Ramos (cell line): ENCODE data around the gene CHAF1A.

Experiments
- in situ Hi-C: fragments of 300-500 bp; cut with MboI; formaldehyde crosslinking; loops from one replicate; pipeline ENCODE4 v1.14.3; 2022; ENCODE audit warnings: low sequenced_read_pairs; ENCODE audit not compliant: unreplicated experiment

CHAF1A gene

DNA sequence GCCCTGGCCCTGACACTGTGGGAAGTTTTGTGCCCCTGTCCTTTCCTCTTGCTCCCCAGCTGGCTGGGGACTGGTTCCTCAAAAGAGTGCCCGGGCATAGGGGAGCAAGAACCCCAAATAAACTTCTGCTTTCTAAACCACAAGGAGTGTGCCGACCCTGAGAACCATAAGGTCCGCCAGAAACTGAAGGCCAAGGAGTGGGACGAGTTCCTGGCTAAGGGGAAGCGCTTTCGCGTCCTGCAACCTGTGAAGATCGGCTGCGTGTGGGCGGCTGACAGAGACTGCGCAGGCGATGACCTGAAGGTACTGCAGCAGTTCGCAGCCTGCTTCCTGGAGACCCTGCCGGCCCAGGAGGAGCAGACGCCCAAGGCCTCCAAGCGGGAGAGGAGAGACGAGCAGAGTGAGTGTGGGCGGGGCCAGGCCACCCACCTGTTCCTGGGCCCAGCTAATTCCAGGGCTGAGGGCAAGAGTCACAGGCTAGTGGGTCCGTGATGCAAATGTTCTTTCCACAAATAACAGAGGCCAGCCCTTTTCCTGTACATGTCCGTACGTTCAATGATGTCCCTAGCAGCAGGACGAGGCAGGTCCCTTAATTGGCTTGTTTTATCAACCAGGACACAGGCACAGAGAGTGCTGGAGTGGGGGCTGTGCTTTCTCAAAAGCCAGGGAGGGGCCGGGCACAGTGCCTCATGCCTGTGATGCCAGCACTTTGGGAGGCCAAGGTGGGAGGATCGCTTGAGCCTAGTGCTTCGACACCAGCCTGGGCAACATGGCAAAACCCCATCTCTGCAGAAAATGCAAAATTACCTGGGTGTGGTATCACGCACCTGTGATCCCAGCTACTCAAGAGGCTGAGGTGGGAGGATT, 29.6 kb downstream of the CHAF1A start:
- in situ Hi-C loops, result no loop called here

- in situ Hi-C loops, result no loop called here
These were observed 30.6 kb downstream of the CHAF1A start for GRCh38 chr19:4432918-4433506.

DNA sequence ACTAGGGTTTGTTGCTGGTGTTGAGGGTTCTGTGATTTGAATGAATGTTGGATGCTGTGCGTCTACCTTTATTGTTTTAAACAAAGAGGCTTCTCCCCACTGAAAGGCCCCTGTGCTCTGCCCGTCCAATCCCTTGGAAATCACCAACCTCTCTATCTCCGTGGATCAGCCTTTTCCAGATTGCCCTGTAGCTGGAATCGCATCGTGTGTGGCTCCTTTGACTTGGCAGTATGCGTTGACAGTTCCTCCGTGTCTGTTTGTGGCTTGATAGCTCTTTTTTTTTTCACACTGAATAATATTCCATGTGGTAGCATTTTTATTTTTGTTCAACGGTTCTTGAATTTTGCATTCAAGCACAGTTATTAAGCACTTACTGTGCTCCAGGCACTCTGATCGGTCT, 32.0 kb downstream of the CHAF1A start:
- in situ Hi-C loops, result no loop called here

DNA sequence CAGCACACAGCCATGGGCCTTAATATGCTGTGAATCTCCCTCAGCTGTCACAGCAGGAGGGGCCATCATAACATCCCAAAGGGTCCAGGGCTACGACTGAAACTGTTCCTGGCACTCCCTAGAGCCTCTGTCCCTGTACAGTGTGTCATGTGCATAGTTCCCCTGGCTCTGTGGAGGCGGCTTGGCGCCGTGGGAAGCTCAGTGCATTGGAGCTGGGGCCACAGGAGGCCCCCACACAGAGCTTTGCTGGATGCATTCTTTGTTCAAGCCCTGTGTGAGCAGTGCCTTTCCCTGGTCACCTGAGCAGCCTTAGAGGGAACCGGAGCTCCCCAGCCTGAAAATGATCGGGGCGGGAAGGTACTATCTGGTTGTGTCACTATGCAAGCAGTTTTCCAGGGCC, 33.8 kb downstream of the CHAF1A start:
- in situ Hi-C loops, result no loop called here

DNA sequence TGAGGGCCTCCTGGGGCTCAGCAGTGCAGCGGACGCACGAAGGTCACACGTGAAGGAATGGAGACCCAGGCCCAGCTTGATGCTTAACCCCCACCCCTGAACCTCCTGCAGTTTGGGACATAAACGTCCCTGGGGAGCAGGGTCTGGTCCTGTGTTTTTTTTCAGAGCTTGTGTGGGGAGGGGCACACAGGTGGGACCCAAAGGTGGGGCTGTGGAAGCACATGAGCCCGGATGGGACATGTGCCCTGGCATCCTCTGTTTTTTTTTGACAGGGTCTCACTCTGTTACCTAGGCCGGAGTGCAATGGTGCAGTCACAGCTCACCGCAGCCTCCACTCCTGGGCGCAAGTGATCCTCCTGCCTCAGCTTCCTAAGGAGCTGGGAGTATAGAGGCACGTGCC, 34.7 kb downstream of the CHAF1A start:
- in situ Hi-C loops, result no loop called here

- in situ Hi-C loops, result no loop called here
These were observed 36.8 kb downstream of the CHAF1A start for GRCh38 chr19:4439243-4439642.

- in situ Hi-C loops, result no loop called here
These were observed 39.8 kb downstream of the CHAF1A start for GRCh38 chr19:4441994-4442818.

- in situ Hi-C loops, result no loop called here
These were observed 40.3 kb downstream of the CHAF1A start for GRCh38 chr19:4442819-4443146.

GRCh38 chr19:4443188-4443587, 40.7 kb downstream of the CHAF1A start:
- in situ Hi-C loops, result no loop called here

- in situ Hi-C loops, result no loop called here
These were observed 41.7 kb downstream of the CHAF1A start for GRCh38 chr19:4443966-4444764.

- in situ Hi-C loops, result no loop called here
These were observed 42.6 kb downstream of the CHAF1A start for GRCh38 chr19:4444765-4445741.

GRCh38 chr19:4445963-4446703, 43.7 kb downstream of the CHAF1A start:
- in situ Hi-C loops, result no loop called here

DNA sequence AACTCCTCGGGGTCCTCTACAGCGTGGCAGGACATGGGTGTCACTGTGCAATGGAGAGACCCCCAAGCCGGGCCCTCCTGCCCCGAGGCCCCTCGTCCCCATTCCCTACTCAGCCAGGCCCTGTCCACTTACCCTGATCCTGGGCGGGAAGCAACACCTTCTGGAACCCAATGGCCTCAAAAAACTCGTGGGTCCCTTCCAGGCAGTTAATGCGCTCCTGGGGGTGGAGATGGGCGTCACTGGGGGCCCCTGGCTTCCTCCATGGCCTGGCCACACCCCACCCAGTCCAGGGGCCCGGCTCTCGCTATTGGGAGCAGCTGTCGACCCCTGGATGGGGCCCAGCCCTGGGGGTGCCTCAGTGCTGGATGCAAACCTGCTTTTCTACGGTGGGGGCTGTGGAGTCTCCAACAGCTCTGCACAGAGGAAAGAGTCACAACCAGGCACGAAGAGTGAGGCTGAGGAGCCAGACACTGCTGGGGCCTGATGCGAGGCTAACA, 44.3 kb downstream of the CHAF1A start:
- in situ Hi-C loops, result no loop called here

- in situ Hi-C loops, result no loop called here
These were observed 45.1 kb downstream of the CHAF1A start for GRCh38 chr19:4447327-4448146.

- in situ Hi-C loops, result no loop called here
These were observed 45.9 kb downstream of the CHAF1A start for GRCh38 chr19:4448147-4448985.

GRCh38 chr19:4449022-4449638, 46.7 kb downstream of the CHAF1A start:
- in situ Hi-C loops, result no loop called here
